DOHH2 (cell line): ENCODE measurements around the gene GPR176.

ENCODE experiments used
- CTCF ChIP-seq: fragments of 200-600 bp; sonication (generic); IDR thresholded peaks from one replicate; pipeline ENCODE4 v1.5.1; 2014; ENCODE audit warnings: antibody characterized with exemption, mild to moderate bottlenecking, low read depth, low read length; ENCODE audit not compliant: poor library complexity, severe bottlenecking
- EZH2phosphoT487 ChIP-seq: fragments of 200-600 bp; sonication (generic); IDR thresholded peaks from 2 replicates; pipeline ENCODE4 v1.6.1; 2017; ENCODE audit warnings: borderline replicate concordance, mild to moderate bottlenecking, antibody characterized with exemption, low read length, moderate library complexity, mixed read lengths

- TF ChIP-seq CTCF (no peak), EZH2phosphoT487 (no peak)
Measured at GRCh38 chr15:39896101-39896500, 24.0 kb downstream of the GPR176 start.
